ENCODE measurements around the gene PKP4. TPM values are rescaled to one million over a fixed set of nuclear protein-coding genes. Genes with fewer than 3 reads are reported as not detected.
"Not testable (repeated sequence)": the region's sequence is repeated elsewhere in the genome, so short reads cannot be mapped to it uniquely, and the experiment has no call there.

PKP4 gene
- total and polyA plus RNA-seq, 9 donors, result 22.8 to 31.1 (median 24.8) TPM

- not testable (repeated sequence) for H3K36me3 ChIP-seq (ENCODE audit: control insufficient read depth, insufficient read depth, low read length); H3K27ac ChIP-seq (ENCODE audit: low read length); H3K4me3 ChIP-seq (ENCODE audit: low read length); H3K4me1 ChIP-seq (ENCODE audit: control insufficient read depth, insufficient read depth, low read length); DNase-seq; H3K27me3 ChIP-seq (ENCODE audit: control insufficient read depth, insufficient read depth, low read length); H3K9me3 ChIP-seq (replicated peaks; ENCODE audit: control insufficient read depth, low read depth, low read length)
- 81% methylated on average over 5 of the region's 8 CpGs for WGBS (ENCODE audit: insufficient coverage)
These were observed 248.1 kb downstream of the PKP4 start for GRCh38 chr2:158704724-158705465.

GRCh38 chr2:158712791-158713522 is 256.2 kb downstream of the PKP4 start:
- no peak for DNase-seq
- Histone ChIP-seq H3K4me3 (ENCODE audit: low read length) (no peak overlapping the region), H3K27me3 (ENCODE audit: control insufficient read depth, insufficient read depth, low read length) (no peaks in the 10 kb centered on the region), H3K9me3 (replicated peaks; ENCODE audit: control insufficient read depth, low read depth, low read length) (peaks cover 8% of the 10 kb centered on the region), H3K27ac (ENCODE audit: low read length) (no peak overlapping the region), H3K4me1 (ENCODE audit: control insufficient read depth, insufficient read depth, low read length) (peaks cover 15% of the 10 kb centered on the region), H3K36me3 (ENCODE audit: control insufficient read depth, insufficient read depth, low read length) (no peaks in the 10 kb centered on the region)
- 100% methylated on average over 1 of the region's 5 CpGs for WGBS (ENCODE audit: insufficient coverage)

GRCh38 chr2:158713523-158714138 is 256.9 kb downstream of the PKP4 start:
- H3K27me3 ChIP-seq (ENCODE audit: control insufficient read depth, insufficient read depth, low read length), result no peaks in the 10 kb centered on the region
- no peak for DNase-seq
- WGBS (ENCODE audit: insufficient coverage), result no CpG with 5 or more reads among the region's 2 CpGs

GRCh38 chr2:158714420-158714819 is 257.7 kb downstream of the PKP4 start:
- H3K27ac ChIP-seq (ENCODE audit: low read length), result no peak overlapping the region

More at GRCh38 chr2:158713523-158714138, 256.9 kb downstream of the PKP4 start:
- H3K36me3 ChIP-seq (ENCODE audit: control insufficient read depth, insufficient read depth, low read length), result no peaks in the 10 kb centered on the region
- H3K4me1 ChIP-seq (ENCODE audit: control insufficient read depth, insufficient read depth, low read length), result peaks cover 15% of the 10 kb centered on the region
- H3K4me3 ChIP-seq (ENCODE audit: low read length), result no peak overlapping the region
- H3K27ac ChIP-seq (ENCODE audit: low read length), result no peak overlapping the region
- H3K9me3 ChIP-seq (replicated peaks; ENCODE audit: control insufficient read depth, low read depth, low read length), result peaks cover 8% of the 10 kb centered on the region

GRCh38 chr2:158715357-158715756 is 258.6 kb downstream of the PKP4 start:
- Histone ChIP-seq H3K9me3 (replicated peaks; ENCODE audit: control insufficient read depth, low read depth, low read length) (peaks cover 8% of the 10 kb centered on the region), H3K36me3 (ENCODE audit: control insufficient read depth, insufficient read depth, low read length) (no peaks in the 10 kb centered on the region), H3K4me3 (ENCODE audit: low read length) (no peak overlapping the region), H3K27me3 (ENCODE audit: control insufficient read depth, insufficient read depth, low read length) (no peaks in the 10 kb centered on the region), H3K4me1 (ENCODE audit: control insufficient read depth, insufficient read depth, low read length) (peaks cover 15% of the 10 kb centered on the region), H3K27ac (ENCODE audit: low read length) (peak overlapping the region; percentile 90)
- WGBS (ENCODE audit: insufficient coverage), result no CpG with 5 or more reads among the region's 1 CpG
- DNase-seq, result no peak

More at GRCh38 chr2:158714420-158714819, 257.7 kb downstream of the PKP4 start:
- no peaks in the 10 kb centered on the region for H3K36me3 ChIP-seq (ENCODE audit: control insufficient read depth, insufficient read depth, low read length)
- no peaks in the 10 kb centered on the region for H3K27me3 ChIP-seq (ENCODE audit: control insufficient read depth, insufficient read depth, low read length)
- peaks cover 8% of the 10 kb centered on the region for H3K9me3 ChIP-seq (replicated peaks; ENCODE audit: control insufficient read depth, low read depth, low read length)
- no peak overlapping the region for H3K4me3 ChIP-seq (ENCODE audit: low read length)
- no peak for DNase-seq
- no CpG with 5 or more reads among the region's 4 CpGs for WGBS (ENCODE audit: insufficient coverage)
- peaks cover 15% of the 10 kb centered on the region for H3K4me1 ChIP-seq (ENCODE audit: control insufficient read depth, insufficient read depth, low read length)

- Histone ChIP-seq H3K4me3 (ENCODE audit: low read length) (no peak overlapping the region), H3K36me3 (ENCODE audit: control insufficient read depth, insufficient read depth, low read length) (no peaks in the 10 kb centered on the region), H3K4me1 (ENCODE audit: control insufficient read depth, insufficient read depth, low read length) (peaks cover 15% of the 10 kb centered on the region), H3K27me3 (ENCODE audit: control insufficient read depth, insufficient read depth, low read length) (no peaks in the 10 kb centered on the region), H3K27ac (ENCODE audit: low read length) (peak overlapping the region; percentile 90), H3K9me3 (replicated peaks; ENCODE audit: control insufficient read depth, low read depth, low read length) (peaks cover 8% of the 10 kb centered on the region)
- peak; percentile 87 for DNase-seq
- no CpG with 5 or more reads among the region's 5 CpGs for WGBS (ENCODE audit: insufficient coverage)
These were observed 259.5 kb downstream of the PKP4 start for GRCh38 chr2:158716121-158716791.

- DNase-seq, result no peak
- Histone ChIP-seq H3K27ac (ENCODE audit: low read length) (peak overlapping the region; percentile 90), H3K4me1 (ENCODE audit: control insufficient read depth, insufficient read depth, low read length) (peaks cover 15% of the 10 kb centered on the region), H3K4me3 (ENCODE audit: low read length) (no peak overlapping the region), H3K27me3 (ENCODE audit: control insufficient read depth, insufficient read depth, low read length) (no peaks in the 10 kb centered on the region), H3K36me3 (ENCODE audit: control insufficient read depth, insufficient read depth, low read length) (no peaks in the 10 kb centered on the region), H3K9me3 (replicated peaks; ENCODE audit: control insufficient read depth, low read depth, low read length) (peaks cover 8% of the 10 kb centered on the region)
- WGBS (ENCODE audit: insufficient coverage), result 69% methylated on average over 4 of the region's 10 CpGs
These were observed 260.2 kb downstream of the PKP4 start for GRCh38 chr2:158716921-158717320.

- H3K4me3 ChIP-seq (ENCODE audit: low read length), result no peak overlapping the region
- H3K27me3 ChIP-seq (ENCODE audit: control insufficient read depth, insufficient read depth, low read length), result no peaks in the 10 kb centered on the region
- H3K27ac ChIP-seq (ENCODE audit: low read length), result peak overlapping the region; percentile 90
- 97% methylated on average over 4 of the region's 14 CpGs for WGBS (ENCODE audit: insufficient coverage)
- DNase-seq, result no peak
- H3K9me3 ChIP-seq (replicated peaks; ENCODE audit: control insufficient read depth, low read depth, low read length), result peaks cover 8% of the 10 kb centered on the region
- peaks cover 21% of the 10 kb centered on the region for H3K4me1 ChIP-seq (ENCODE audit: control insufficient read depth, insufficient read depth, low read length)
- no peaks in the 10 kb centered on the region for H3K36me3 ChIP-seq (ENCODE audit: control insufficient read depth, insufficient read depth, low read length)
These were observed 260.8 kb downstream of the PKP4 start for GRCh38 chr2:158717366-158718195.

- DNase-seq, result no peak
- no peak overlapping the region for H3K4me3 ChIP-seq (ENCODE audit: low read length)
- peaks cover 27% of the 10 kb centered on the region for H3K4me1 ChIP-seq (ENCODE audit: control insufficient read depth, insufficient read depth, low read length)
- peaks cover 6% of the 10 kb centered on the region for H3K9me3 ChIP-seq (replicated peaks; ENCODE audit: control insufficient read depth, low read depth, low read length)
- H3K27ac ChIP-seq (ENCODE audit: low read length), result peak overlapping the region; percentile 68
- no peaks in the 10 kb centered on the region for H3K27me3 ChIP-seq (ENCODE audit: control insufficient read depth, insufficient read depth, low read length)
- H3K36me3 ChIP-seq (ENCODE audit: control insufficient read depth, insufficient read depth, low read length), result no peaks in the 10 kb centered on the region
These were observed 261.4 kb downstream of the PKP4 start for GRCh38 chr2:158718196-158718585.

All from muscle of leg (tissue), 11 donors.